Measurements from ENCODE around the gene PACS1.

GRCh38 chr11:66044757-66045156, 25.3 kb upstream of the PACS1 start:
- no peak for TF ChIP-seq SP1 (IDR thresholded peaks at IDR 0.05)
- TF ChIP-seq SUZ12 (IDR thresholded peaks at IDR 0.05) = no peak
- TF ChIP-seq TARDBP (IDR thresholded peaks at IDR 0.05) = no peak
- TF ChIP-seq ZNF384 (IDR thresholded peaks at IDR 0.05) = no peak
- TF ChIP-seq FOXA1 (IDR thresholded peaks at IDR 0.05) = no peak
- TF ChIP-seq FOXK2 (IDR thresholded peaks at IDR 0.05) = no peak
- TF ChIP-seq ARNT (IDR thresholded peaks at IDR 0.05) = no peak
- TF ChIP-seq PKNOX1 (IDR thresholded peaks at IDR 0.05) = no peak
- no peak for TF ChIP-seq FOXM1 (IDR thresholded peaks at IDR 0.05; ENCODE audit: borderline replicate concordance)
- no peak for TF ChIP-seq ELF4 (IDR thresholded peaks at IDR 0.05)

Data from HEK293T (cell line).